A549 (cell line): Measurements from ENCODE around the gene ULK4.

Experiments used
- EP300 ChIP-seq, 2 experiments: fragments of >200 bp; sonication (Bioruptor Twin); formaldehyde crosslinking; IDR thresholded peaks; 2 replicates in 1 of 2; 3 replicates in 1 of 2; pipeline ENCODE4 v1.6.1; 2016 to 2017
- KDM1A ChIP-seq: fragments of 200-600 bp; sonication (generic); IDR thresholded peaks from 2 replicates; pipeline ENCODE4 v1.6.1; 2016; ENCODE audit warnings: low read depth, mild to moderate bottlenecking
- MYC ChIP-seq: IDR thresholded peaks from 2 replicates; pipeline ENCODE4 v1.6.1; 2012; ENCODE audit warnings: mild to moderate bottlenecking, inconsistent platforms, low read length, improper control_type of control experiment, borderline replicate concordance

DNA sequence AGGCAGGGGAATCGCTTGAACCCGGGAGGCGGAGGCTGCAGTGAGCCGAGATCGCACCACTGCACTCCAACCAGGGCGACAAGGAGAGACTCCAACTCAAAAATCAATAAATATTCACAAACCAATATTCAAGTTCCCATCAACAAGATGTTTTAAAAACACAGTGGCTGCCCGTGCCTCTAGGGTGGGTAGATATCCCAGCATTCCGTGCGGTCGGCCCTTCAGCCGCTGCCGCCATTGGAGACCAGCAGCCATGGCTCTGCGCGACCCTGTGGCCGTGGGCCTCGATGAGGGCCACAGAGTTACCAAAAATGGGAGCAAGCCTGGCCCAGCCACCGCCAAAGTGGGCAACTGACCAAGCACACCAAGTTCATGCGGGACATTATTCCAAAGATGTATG lies 6.7 kb downstream of the ULK4 start:
- TF ChIP-seq MYC (no peak), KDM1A (no peak), EP300 (IDR thresholded peaks at IDR 0.05) (no peak)
